Lung (tissue), 5 donors: ENCODE data around the gene CARMIL1. TPM values are rescaled to one million over a fixed set of nuclear protein-coding genes. Genes with fewer than 3 reads are reported as not detected.

ENCODE experiments used
- polyA plus RNA-seq, 2 donors: library from polyadenylated mRNA; stranded (reverse); fragments of 200-250 nt; gene quantifications; one replicate each; pipeline ENCODE4 v1.2.1, GENCODE V29; 2013
- small RNA-seq: library from RNA; depleted of rRNA; stranded (forward); fragments of <200 nt; gene quantifications from one replicate; pipeline ENCODE3, GENCODE V24; 2014; ENCODE audit warnings: low replicate concordance
- total RNA-seq, 2 donors: library from RNA; depleted of rRNA in 1 of 2; stranded (reverse); fragments of >200 nt in 1 of 2; gene quantifications; one replicate each; pipeline ENCODE4 v1.2.1, GENCODE V29; 2014 to 2021
- donor health status: Bipolar disorder and iron deficiency.
- donor health status: healthy.
- donor health status: DM: yes; HTN: yes; CAD: no.

CARMIL1 gene
- total and polyA plus RNA-seq, 4 donors: 8.0 to 38.3 (median 34.9) TPM

Small RNAs within 50 kb of the gene (small RNA-seq; reads per million reads assigned to genes)
- gene RF00019: not detected
- not detected for gene RNU6-987P
